ENCODE data around the gene LAMA2. TPM values are rescaled to one million over a fixed set of nuclear protein-coding genes. Genes with fewer than 3 reads are reported as not detected.

LAMA2 gene
- total and polyA plus RNA-seq, 4 donors = 5.2 to 105 (median 45.9) TPM

- DNase-seq = no peak
- Histone ChIP-seq H3K4me3 (no peak overlapping the region), H3K27me3 (ENCODE audit: control insufficient read depth in 3 of 3, insufficient read depth in 3 of 3, low read length in 2 of 3) (no peaks in the 10 kb centered on the region), H3K9ac (ENCODE audit: insufficient read depth in 1 of 2, low read length in 2 of 2) (no peak overlapping the region), H3K27ac (ENCODE audit: low read depth in 1 of 2, low read length in 1 of 2) (no peak overlapping the region), H3K9me3 (ENCODE audit: control insufficient read depth in 4 of 4, insufficient read depth in 3 of 4, low read length in 3 of 4) (no peaks in the 10 kb centered on the region), H3K36me3 (ENCODE audit: control insufficient read depth in 4 of 4, insufficient read depth in 4 of 4, low read length in 4 of 4) (peaks cover 0 to 9% (median 0%) of the 10 kb centered on the region in 4 donors), H3K4me1 (ENCODE audit: control insufficient read depth in 5 of 5, insufficient read depth in 5 of 5, low read length in 5 of 5) (peaks cover 0 to 54% (median 13%) of the 10 kb centered on the region in 5 donors)
- ATAC-seq (ENCODE audit: insufficient read depth, low FRiP score) = no peak
- 84 to 92% methylated on average over 3 of the region's 3 CpGs for WGBS, 2 donors
- no peak for TF ChIP-seq CTCF (IDR thresholded peaks at IDR 0.05; ENCODE audit: control extremely low read depth, extremely low read depth)
Measured at GRCh38 chr6:129186988-129187387, 304.1 kb downstream of the LAMA2 start.

GRCh38 chr6:129188306-129188705 lies 305.4 kb downstream of the LAMA2 start:
- WGBS, 2 donors = 81 to 85% methylated on average over 2 of the region's 2 CpGs
- DNase-seq (peak in 2 of 3 donors; percentile 81 to 89), ATAC-seq (ENCODE audit: insufficient read depth, low FRiP score) (no peak)
- H3K4me3 ChIP-seq = no peak overlapping the region
- H3K27ac ChIP-seq (ENCODE audit: low read depth in 1 of 2, low read length in 1 of 2) = no peak overlapping the region
- H3K27me3 ChIP-seq (ENCODE audit: control insufficient read depth in 3 of 3, insufficient read depth in 3 of 3, low read length in 2 of 3) = no peaks in the 10 kb centered on the region
- H3K9ac ChIP-seq (ENCODE audit: insufficient read depth in 1 of 2, low read length in 2 of 2) = no peak overlapping the region
- no peak for TF ChIP-seq CTCF (IDR thresholded peaks at IDR 0.05; ENCODE audit: control extremely low read depth, extremely low read depth)
- H3K9me3 ChIP-seq (ENCODE audit: control insufficient read depth in 4 of 4, insufficient read depth in 3 of 4, low read length in 3 of 4) = peaks cover 0 to 2% (median 0%) of the 10 kb centered on the region in 4 donors
- peaks cover 0 to 9% (median 7%) of the 10 kb centered on the region in 4 donors for H3K36me3 ChIP-seq (ENCODE audit: control insufficient read depth in 4 of 4, insufficient read depth in 4 of 4, low read length in 4 of 4)
- H3K4me1 ChIP-seq (ENCODE audit: control insufficient read depth in 5 of 5, insufficient read depth in 5 of 5, low read length in 5 of 5) = peaks cover 0 to 54% (median 12%) of the 10 kb centered on the region in 5 donors

GRCh38 chr6:129188795-129189194 lies 305.9 kb downstream of the LAMA2 start:
- no peak for TF ChIP-seq CTCF (IDR thresholded peaks at IDR 0.05; ENCODE audit: control extremely low read depth, extremely low read depth)
- H3K4me3 ChIP-seq = no peak overlapping the region
- H3K27ac ChIP-seq (ENCODE audit: low read depth in 1 of 2, low read length in 1 of 2) = no peak overlapping the region
- no peak overlapping the region for H3K9ac ChIP-seq (ENCODE audit: insufficient read depth in 1 of 2, low read length in 2 of 2)
- H3K4me1 ChIP-seq (ENCODE audit: control insufficient read depth in 5 of 5, insufficient read depth in 5 of 5, low read length in 5 of 5) = peaks cover 0 to 52% (median 10%) of the 10 kb centered on the region in 5 donors
- H3K36me3 ChIP-seq (ENCODE audit: control insufficient read depth in 4 of 4, insufficient read depth in 4 of 4, low read length in 4 of 4) = peaks cover 0 to 9% (median 7%) of the 10 kb centered on the region in 4 donors
- WGBS, 2 donors = 81 to 85% methylated on average over 2 of the region's 2 CpGs
- DNase-seq = no peak
- ATAC-seq (ENCODE audit: insufficient read depth, low FRiP score) = no peak
- H3K9me3 ChIP-seq (ENCODE audit: control insufficient read depth in 4 of 4, insufficient read depth in 3 of 4, low read length in 3 of 4) = peaks cover 0 to 2% (median 0%) of the 10 kb centered on the region in 4 donors
- H3K27me3 ChIP-seq (ENCODE audit: control insufficient read depth in 3 of 3, insufficient read depth in 3 of 3, low read length in 2 of 3) = no peaks in the 10 kb centered on the region

- H3K27me3 ChIP-seq (ENCODE audit: control insufficient read depth in 3 of 3, insufficient read depth in 3 of 3, low read length in 2 of 3) = no peaks in the 10 kb centered on the region
- no peak overlapping the region for H3K9ac ChIP-seq (ENCODE audit: insufficient read depth in 1 of 2, low read length in 2 of 2)
- H3K4me3 ChIP-seq = no peak overlapping the region
- H3K36me3 ChIP-seq (ENCODE audit: control insufficient read depth in 4 of 4, insufficient read depth in 4 of 4, low read length in 4 of 4) = peaks cover 0 to 9% (median 7%) of the 10 kb centered on the region in 4 donors
- WGBS, 2 donors = 75 to 86% methylated on average over 1 of the region's 1 CpG
- peaks cover 0 to 47% (median 9%) of the 10 kb centered on the region in 5 donors for H3K4me1 ChIP-seq (ENCODE audit: control insufficient read depth in 5 of 5, insufficient read depth in 5 of 5, low read length in 5 of 5)
- ATAC-seq (ENCODE audit: insufficient read depth, low FRiP score) (no peak), DNase-seq (peak in 1 of 3 donors; percentile 23)
- H3K27ac ChIP-seq (ENCODE audit: low read depth in 1 of 2, low read length in 1 of 2) = no peak overlapping the region
- peaks cover 0 to 2% (median 0%) of the 10 kb centered on the region in 4 donors for H3K9me3 ChIP-seq (ENCODE audit: control insufficient read depth in 4 of 4, insufficient read depth in 3 of 4, low read length in 3 of 4)
- TF ChIP-seq CTCF (IDR thresholded peaks at IDR 0.05; ENCODE audit: control extremely low read depth, extremely low read depth) = no peak
Measured at GRCh38 chr6:129189266-129189665, 306.3 kb downstream of the LAMA2 start.
